GM21717 (cell line): ENCODE data around the gene TMX3.

Source experiments
- ATAC-seq: cut with Tn5 transposase; IDR thresholded peaks from one replicate; pipeline ENCODE4 v1.9.1; 2021; ENCODE audit warnings: mild to moderate bottlenecking, moderate library complexity; ENCODE audit not compliant: unreplicated experiment

The TMX3 gene

DNA sequence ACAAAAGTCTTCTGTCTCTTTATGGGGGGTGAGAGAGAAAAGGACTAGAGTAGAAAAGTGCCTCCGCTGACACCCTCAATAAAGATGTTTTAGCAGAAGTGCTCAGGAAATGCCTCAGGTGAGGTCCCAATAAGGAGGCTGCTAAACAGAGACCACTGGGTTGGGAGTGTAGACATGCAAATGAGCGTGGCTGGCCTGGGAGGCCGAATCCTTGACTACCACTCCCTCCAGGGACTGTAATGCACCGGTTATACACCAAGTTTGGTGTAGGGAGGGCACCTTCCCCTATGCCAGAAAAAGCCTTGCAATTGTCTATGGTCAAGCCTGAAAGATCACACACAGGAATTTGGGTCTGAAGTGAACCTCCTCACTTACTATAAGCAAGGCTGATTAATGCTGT, 1.8 kb downstream of the TMX3 start:
- ATAC-seq = no peak

DNA sequence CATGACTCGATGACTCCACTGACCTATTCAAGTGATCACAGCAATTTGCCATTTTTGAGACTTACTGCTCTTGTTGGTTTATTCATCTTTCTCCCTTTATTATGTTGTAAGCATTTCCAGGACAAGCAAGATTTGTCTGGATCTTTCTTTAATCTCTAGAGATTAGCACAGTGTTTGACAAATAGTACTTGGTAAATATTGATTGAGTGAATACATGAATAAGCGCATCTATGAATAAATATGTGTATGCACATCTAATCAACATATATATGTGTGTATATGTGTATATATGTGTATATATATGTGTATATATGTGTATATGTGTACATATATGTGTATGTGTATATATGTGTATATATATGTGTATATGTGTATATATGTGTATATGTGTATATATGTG, 7.3 kb downstream of the TMX3 start:
- no peak for ATAC-seq

DNA sequence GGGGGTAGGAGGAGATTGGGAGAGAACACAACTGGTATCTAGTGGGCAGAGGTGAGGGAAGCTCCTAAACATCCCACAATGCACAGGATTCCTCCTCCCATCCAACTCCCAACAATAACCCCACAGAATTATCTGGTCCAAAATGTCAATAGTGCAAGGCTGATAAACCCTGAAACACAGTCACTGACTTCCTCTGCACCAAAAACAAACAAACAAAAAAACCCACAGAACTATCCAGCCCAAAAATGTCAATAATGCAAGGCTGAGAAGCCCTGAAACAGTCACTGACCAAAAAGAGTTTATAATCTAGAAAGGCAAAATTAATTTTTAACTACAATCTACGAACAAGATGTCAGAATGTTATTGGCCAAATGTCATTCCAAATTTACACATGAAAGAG, 9.8 kb downstream of the TMX3 start:
- no peak for ATAC-seq

- ATAC-seq = no peak
Observed at GRCh38 chr18:68703326-68703725, 11.6 kb downstream of the TMX3 start.

GRCh38 chr18:68701353-68701752, 13.6 kb downstream of the TMX3 start:
- no peak for ATAC-seq

DNA sequence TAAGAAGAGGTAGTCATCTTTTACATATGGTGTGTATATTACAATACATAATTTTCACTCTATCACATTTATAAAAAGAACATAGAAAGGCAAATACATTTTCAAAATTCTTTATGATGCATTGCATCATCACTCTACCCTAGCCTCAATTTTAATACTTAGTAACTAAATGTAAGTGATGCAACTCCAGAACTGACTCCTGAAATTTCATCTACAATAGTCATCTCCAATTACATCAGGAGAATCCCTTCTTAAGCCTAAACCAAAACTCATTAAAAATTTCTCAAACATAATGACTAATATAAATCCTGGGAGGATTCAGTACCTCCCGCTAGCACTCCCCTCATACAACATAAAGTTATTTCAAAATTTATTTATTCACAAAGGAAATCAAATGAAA, 15.9 kb downstream of the TMX3 start:
- no peak for ATAC-seq

- no peak for ATAC-seq
Observed at GRCh38 chr18:68696937-68697336, 18.0 kb downstream of the TMX3 start.

- ATAC-seq = no peak
Observed at GRCh38 chr18:68694316-68694715, 20.6 kb downstream of the TMX3 start.

GRCh38 chr18:68693091-68693815, 21.7 kb downstream of the TMX3 start:
- no peak for ATAC-seq

- ATAC-seq = no peak
Observed at GRCh38 chr18:68679528-68679927, 35.4 kb downstream of the TMX3 start.

GRCh38 chr18:68676913-68677312, 38.0 kb downstream of the TMX3 start:
- ATAC-seq = peak; percentile 89

DNA sequence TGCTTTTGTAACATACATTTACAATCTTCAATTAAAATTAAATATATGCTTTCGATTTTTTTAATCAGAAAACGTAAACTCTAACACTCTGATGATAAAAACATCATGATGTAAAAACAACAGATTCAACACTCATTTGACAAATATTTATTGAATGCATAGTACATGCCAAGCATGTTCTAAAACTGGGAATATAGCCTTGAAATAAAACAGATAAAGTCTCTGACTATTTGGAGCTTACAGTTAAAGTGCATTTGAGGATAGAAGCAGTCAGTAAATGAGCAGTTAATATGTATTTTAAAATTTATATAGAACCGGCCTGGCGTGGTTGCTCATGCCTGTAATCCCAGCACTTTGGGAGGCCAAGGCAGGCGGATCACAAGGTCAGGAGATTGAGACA, 47.8 kb downstream of the TMX3 start:
- ATAC-seq = no peak

DNA sequence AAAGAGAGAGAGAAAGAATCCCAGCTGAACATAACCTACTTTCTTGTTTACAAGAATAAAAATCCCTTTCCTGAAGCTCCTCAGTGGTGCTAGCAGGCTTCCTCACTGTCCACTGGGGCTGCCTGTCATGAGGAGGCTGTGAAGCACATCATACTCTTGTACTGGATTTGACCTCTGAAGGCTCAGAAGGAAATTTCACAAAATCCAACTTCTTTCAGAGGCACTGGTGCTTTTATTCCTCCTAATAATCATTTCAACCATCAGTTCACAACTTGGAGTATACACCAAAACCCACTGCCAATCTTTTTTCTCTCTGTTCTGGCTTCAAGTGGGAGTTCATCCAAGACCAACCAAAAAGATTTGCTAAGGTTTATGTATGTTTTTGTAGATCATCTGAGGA, 48.5 kb downstream of the TMX3 start:
- ATAC-seq = no peak

GRCh38 chr18:68665628-68666027, 49.3 kb downstream of the TMX3 start:
- no peak for ATAC-seq

- ATAC-seq = no peak
Observed at GRCh38 chr18:68662754-68663153, 52.2 kb downstream of the TMX3 start.

DNA sequence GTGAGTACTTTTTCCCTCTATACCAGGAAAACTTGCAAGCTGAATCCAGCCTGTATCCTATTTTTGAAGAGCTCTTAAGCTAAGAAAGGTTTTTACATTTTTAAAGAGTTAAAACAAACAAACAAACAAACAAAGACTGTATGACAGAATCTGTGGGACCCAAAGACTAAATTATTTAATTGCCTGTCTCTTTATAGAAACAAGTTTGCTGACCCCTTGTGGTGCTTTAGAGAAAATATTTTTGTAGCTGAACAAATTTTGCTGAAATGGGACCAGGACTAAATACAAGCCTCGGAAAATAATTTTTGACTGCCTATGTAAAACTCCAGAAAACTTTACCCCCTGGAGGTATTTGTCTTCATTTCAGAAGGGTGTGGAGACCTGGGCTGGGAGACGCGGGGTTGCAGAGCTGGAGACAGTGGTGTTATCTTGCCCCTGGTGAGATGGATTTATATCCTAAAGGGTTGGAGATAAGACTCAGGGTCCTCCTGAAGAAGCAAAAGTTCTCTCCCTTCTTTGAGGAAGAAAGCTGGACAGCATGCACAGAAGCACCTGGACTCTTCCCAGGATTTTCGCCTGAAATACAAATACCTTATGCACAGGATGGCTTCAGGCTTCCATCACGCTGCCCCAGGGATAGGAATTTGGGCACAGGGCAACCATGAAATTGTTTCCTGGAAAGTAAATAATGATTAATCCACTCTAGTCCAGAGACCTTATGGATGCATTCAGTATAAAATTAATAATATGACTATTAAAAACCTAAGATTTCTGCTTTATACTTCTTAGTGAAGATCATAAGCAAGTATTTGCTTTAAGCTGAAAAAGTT, 54.3 kb downstream of the TMX3 start:
- ATAC-seq = no peak

GRCh38 chr18:68648191-68648590, 66.7 kb downstream of the TMX3 start:
- no peak for ATAC-seq

- ATAC-seq = peak; percentile 75
Observed at GRCh38 chr18:68642003-68642402, 72.9 kb downstream of the TMX3 start.

DNA sequence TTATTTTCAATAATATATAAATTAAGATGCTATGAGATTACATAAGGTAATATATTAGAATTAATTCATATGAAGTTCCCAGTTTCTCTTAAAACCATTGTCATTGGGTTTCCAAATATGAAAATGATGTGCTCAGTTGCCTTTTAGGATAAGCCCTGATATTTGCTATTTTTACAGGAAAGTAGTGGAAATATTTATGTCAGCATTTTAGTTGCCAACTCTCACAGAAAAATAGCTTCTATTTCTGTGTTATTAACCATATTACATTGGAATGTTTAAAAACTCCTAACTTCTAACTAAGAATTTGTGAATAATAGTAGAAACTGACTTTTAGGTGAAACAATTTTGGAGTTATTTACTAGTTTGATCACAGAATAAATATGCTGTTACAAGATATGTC, 74.0 kb downstream of the TMX3 start:
- no peak for ATAC-seq

DNA sequence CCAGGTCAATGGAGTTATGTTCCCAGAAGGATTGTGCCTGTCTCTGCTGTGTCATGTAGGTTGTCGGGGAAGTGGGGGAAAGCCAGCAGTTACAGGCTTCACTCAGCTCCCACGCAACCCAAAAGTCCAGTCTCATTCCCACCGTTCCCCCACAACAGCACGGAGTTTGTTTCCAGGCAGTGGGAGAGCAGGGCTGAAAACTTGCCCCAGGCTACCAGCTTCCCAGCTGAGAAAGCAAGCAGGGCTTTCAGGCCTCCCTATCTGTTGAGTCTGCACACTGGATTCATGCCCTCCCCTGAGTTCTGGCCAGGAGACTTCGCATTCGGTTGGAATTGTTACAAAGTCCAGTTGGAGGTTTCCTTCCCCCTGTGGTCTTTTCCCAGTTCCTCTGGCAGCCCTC, 76.3 kb downstream of the TMX3 start:
- no peak for ATAC-seq

DNA sequence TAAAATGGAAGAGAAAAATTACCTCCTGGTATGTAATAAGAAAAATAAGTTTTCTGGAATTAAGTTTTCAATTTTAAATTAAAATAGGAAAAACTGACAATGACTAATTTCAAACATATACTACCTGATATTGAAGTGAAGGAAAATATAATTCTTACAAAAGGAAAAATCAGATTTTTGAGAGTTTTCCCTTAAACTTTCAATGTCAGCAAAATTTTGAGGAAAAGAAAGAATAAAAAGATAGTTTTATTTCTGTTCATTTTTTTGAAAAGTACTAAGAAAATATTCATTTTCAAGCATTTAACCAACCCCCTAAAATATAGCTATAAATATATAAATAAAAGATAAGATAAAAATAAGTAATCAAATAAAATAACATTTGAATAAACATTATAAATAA, 87.1 kb downstream of the TMX3 start:
- no peak for ATAC-seq
